HepG2 (cell line): ENCODE data around the gene HMCN1.

Source experiments
- ATF7 ChIP-seq, 2 experiments: fragments of 450-650 bp in 1 of 2; sonication (generic) in 1 of 2; formaldehyde crosslinking in 1 of 2; IDR thresholded peaks; 2 replicates each; pipeline versions ENCODE4 v1.4.0 to v1.6.1; 2016 to 2020; ENCODE audit warnings: antibody characterized with exemption in 1 of 2, mild to moderate bottlenecking in 1 of 2, missing genetic modification reagents in 1 of 2
- CREB1 ChIP-seq, 2 experiments: fragments of 450-650 bp in 1 of 2; IDR thresholded peaks; 2 replicates each; pipeline ENCODE4 v1.6.1; 2016 to 2017; ENCODE audit warnings: control low read depth in 1 of 2, mild to moderate bottlenecking in 1 of 2, missing compliant biosample characterization in 1 of 2, missing genetic modification characterization in 1 of 2
- CTCF ChIP-seq: sonication (generic); formaldehyde crosslinking; IDR thresholded peaks from 2 replicates; pipeline ENCODE4 v1.5.0; 2020; ENCODE audit warnings: mild to moderate bottlenecking, missing genetic modification reagents, moderate library complexity
- EZH2 ChIP-seq: conservative IDR thresholded peaks from 2 replicates; pipeline ENCODE4 v1.6.1; 2012; ENCODE audit warnings: mild to moderate bottlenecking, low read depth, low read length, moderate library complexity
- GABPB1 ChIP-seq: IDR thresholded peaks from 2 replicates; pipeline ENCODE4 v1.6.1; 2016; ENCODE audit warnings: mild to moderate bottlenecking, missing genetic modification reagents, moderate library complexity, missing compliant biosample characterization
- KAT8 ChIP-seq: IDR thresholded peaks from 2 replicates; pipeline ENCODE4 v1.6.1; 2016; ENCODE audit warnings: missing genetic modification reagents, missing compliant biosample characterization
- KLF15 ChIP-seq: sonication (generic); formaldehyde crosslinking; IDR thresholded peaks from 2 replicates; pipeline ENCODE4 v1.8.1; 2023; ENCODE audit warnings: borderline replicate concordance, mild to moderate bottlenecking, inconsistent platforms, missing genetic modification reagents, mixed read lengths
- RBM22 ChIP-seq: fragments of 200-400 bp; formaldehyde crosslinking; optimal IDR thresholded peaks from 2 replicates; pipeline ENCODE3; 2017; ENCODE audit warnings: mild to moderate bottlenecking, low read length, moderate library complexity
- STAT5B ChIP-seq: sonication (generic); formaldehyde crosslinking; IDR thresholded peaks from 2 replicates; pipeline ENCODE4 v1.4.0; 2020; ENCODE audit warnings: missing genetic modification reagents
- ZNF644 ChIP-seq: IDR thresholded peaks from 2 replicates; pipeline ENCODE4 v1.6.1; 2016; ENCODE audit warnings: low read depth
- ZNF672 ChIP-seq: sonication (generic); formaldehyde crosslinking; IDR thresholded peaks from 2 replicates; pipeline ENCODE4 v1.8.1; 2022; ENCODE audit warnings: missing genetic modification reagents
- TF ChIP-seq, protein P1 (sequence below): sonication (generic); formaldehyde crosslinking; IDR thresholded peaks from 2 replicates; pipeline ENCODE4 v1.4.0; 2020; ENCODE audit warnings: missing genetic modification reagents

DNA sequence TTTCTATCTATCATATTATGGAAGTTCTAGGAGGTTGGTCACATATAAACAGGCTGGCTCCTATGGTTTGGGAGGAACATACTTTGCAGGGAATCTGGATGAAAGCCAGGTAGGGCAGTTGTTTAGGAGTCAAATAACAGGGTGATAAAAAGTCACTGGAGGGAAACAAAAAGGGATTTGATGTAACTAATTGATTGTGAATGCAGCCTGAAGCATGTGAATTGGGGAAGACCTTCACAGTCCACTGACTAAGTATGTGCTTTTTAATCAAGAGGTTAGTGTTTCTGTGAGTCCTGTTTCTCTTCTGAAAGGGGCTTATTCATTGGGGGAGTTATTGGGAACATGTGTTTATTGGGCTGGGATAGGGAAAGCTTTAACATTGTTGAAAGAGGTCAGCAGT, 41.3 kb downstream of the HMCN1 start:
- TF ChIP-seq ZNF644 (CRISPR knock-in tag) (no peak), GABPB1 (no peak), ZNF672 (CRISPR knock-in tag) (no peak), STAT5B (CRISPR knock-in tag) (no peak), CTCF (CRISPR knock-in tag) (no peak), EZH2 (no peak), RBM22 (no peak), CREB1 (IDR thresholded peaks at IDR 0.05) (no peak), CREB1 (CRISPR knock-in tag; IDR thresholded peaks at IDR 0.05) (no peak), KLF15 (CRISPR knock-in tag) (no peak), KAT8 (CRISPR knock-in tag) (no peak), ATF7 (IDR thresholded peaks at IDR 0.05) (no peak), ATF7 (CRISPR knock-in tag; IDR thresholded peaks at IDR 0.05) (no peak)
- TF ChIP-seq, protein P1, sequence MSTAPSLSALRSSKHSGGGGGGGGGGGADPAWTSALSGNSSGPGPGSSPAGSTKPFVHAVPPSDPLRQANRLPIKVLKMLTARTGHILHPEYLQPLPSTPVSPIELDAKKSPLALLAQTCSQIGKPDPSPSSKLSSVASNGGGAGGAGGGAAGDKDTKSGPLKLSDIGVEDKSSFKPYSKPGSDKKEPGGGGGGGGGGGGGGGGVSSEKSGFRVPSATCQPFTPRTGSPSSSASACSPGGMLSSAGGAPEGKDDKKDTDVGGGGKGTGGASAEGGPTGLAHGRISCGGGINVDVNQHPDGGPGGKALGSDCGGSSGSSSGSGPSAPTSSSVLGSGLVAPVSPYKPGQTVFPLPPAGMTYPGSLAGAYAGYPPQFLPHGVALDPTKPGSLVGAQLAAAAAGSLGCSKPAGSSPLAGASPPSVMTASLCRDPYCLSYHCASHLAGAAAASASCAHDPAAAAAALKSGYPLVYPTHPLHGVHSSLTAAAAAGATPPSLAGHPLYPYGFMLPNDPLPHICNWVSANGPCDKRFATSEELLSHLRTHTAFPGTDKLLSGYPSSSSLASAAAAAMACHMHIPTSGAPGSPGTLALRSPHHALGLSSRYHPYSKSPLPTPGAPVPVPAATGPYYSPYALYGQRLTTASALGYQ (CRISPR knock-in tag) = no peak
